NCI-H1436 (cell line): ENCODE measurements around the gene TRIP13.
"Not testable (repeated sequence)": the region's sequence is repeated elsewhere in the genome, so short reads cannot be mapped to it uniquely, and the experiment has no call there.

ENCODE experiments used
- DNase-seq: peaks from one replicate; lab custom pipeline; 2025; lab: John Stamatoyannopoulos, UW

TRIP13 gene, protein sequence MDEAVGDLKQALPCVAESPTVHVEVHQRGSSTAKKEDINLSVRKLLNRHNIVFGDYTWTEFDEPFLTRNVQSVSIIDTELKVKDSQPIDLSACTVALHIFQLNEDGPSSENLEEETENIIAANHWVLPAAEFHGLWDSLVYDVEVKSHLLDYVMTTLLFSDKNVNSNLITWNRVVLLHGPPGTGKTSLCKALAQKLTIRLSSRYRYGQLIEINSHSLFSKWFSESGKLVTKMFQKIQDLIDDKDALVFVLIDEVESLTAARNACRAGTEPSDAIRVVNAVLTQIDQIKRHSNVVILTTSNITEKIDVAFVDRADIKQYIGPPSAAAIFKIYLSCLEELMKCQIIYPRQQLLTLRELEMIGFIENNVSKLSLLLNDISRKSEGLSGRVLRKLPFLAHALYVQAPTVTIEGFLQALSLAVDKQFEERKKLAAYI

DNA sequence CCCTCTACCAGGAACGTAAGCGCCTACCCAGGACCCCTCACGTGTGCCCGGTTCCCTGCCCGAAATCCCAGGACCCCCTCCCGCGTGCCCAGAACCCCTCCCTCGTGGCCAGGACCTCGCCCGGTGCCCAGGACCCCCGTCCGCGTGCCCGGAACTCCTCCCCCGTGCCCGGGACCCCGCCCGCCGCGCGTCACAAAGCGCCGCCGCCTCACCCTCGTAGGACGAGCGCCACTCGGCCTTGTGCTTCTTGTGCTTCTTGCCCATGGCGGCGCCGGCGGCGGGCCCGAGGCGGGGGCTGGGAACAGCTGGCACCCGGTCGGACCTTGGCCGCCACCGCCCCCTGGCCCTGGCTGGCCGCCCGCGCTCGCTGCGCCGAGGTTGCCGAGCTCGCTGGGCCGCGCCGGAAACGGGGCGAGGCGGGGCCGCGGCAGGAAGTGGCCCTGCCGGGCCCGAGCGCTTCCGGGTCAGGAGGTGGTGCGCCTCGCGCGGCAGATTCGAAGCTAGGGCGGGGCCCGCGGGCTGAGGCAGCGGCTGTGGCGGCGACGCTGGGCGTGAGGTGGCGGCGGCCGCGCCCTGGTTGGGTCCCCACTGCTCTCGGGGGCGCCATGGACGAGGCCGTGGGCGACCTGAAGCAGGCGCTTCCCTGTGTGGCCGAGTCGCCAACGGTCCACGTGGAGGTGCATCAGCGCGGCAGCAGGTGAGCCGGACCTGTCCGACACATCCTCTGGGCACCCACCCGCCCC, at the start of gene TRIP13, which contains the start of gene BRD9:
TSS of gene TRIP13 (plus strand) at position 491 of the 743 bp plus-strand sequence. CDS start at position 606, 115 bp downstream.
TSS of gene BRD9 (minus strand) at position 408 of the 743 bp plus-strand sequence. CDS start at position 264, 144 bp downstream.
- peak; percentile 74 for DNase-seq

DNA sequence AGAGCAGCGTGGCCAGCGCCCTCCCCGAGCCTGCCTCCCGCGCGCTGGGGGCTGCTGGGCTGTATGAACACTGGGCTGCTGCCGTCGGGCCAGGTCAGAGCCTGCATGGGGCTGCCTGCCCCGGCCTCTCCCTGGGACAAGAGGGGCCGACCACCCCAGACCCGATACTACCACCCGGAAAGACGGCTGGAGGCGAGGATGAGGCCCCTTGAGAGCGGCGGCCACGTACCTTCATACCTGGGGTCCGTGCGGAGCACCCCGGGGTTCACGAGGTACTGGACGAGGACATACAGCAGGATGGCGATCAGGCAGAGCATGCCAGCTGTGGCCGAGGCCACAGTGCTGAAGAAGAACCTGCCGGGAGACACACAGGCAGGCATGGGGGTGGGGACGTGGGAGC, 49.3 kb upstream of the TRIP13 start:
- DNase-seq: not testable (repeated sequence)

DNA sequence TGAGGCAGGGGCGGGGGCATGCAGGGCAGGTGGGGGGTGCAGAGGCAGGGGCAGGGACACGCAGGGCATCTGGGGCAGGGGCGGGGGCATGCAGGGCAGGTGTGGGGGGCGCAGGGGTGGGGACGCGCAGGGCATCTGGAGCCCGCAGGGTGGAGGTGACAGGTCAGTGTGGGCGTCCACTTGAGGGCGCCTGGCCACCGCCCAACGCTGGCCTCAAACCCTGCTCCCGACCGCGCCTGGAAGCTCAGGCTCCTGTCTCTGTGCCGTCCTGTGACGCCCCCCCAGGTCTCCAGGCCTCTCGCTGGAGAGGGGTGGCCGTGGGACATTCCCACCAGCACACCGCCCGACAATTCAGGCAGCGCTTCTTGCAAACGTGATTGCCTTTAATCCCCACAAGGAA, 48.8 kb upstream of the TRIP13 start:
- DNase-seq: not testable (repeated sequence)

DNA sequence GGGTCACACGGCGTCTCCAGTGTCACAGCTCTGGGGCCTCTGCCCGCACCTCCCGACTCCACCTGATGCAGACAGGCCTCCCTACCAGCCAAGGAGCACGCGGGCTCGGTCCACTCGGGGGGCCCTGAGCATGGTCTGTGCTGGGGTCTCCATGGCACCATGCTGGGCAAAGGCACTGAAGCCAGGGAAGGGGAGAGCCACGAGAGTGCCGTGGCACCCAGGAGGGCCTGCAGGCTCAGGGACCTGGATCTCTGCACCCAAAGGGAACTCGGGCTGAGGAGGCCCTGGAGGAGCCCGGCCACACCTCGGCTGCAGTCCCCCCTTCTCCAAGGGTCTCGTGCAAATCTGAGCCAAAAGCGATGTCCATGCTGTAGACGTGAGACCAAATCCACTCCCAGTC, 48.3 kb upstream of the TRIP13 start:
- DNase-seq: not testable (repeated sequence)

DNA sequence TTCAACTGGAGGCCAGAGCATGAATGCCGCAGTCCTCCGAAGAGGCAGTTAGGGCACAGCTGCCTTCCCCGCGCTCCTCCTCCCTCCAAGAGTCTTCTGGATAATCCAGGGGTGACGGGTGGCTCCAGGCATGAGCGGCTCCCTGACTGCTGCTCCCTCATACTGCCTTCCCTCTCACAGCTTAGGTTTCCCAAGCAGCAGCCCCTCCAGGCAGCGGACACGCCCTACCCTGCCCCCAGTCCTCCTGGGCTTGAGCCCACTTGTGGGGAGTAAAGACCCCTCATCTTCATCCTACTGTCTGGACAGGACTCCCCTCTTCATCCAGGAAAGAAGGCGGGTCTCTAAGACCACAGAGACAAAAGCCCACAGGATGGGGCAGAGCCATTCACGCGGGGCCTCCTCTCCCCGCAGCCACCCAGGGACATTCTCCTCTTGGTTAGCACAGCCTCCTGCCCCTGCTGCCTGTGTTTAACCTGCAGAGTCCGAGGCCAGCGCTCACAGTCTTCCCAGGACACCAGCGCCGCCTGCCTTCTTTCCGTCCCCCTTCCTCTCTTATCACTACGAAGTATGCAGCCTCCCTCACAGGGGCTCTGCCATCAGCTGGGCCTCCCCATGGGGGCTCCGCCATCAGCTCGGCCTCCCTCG, 47.5 kb upstream of the TRIP13 start:
- DNase-seq: not testable (repeated sequence)

DNA sequence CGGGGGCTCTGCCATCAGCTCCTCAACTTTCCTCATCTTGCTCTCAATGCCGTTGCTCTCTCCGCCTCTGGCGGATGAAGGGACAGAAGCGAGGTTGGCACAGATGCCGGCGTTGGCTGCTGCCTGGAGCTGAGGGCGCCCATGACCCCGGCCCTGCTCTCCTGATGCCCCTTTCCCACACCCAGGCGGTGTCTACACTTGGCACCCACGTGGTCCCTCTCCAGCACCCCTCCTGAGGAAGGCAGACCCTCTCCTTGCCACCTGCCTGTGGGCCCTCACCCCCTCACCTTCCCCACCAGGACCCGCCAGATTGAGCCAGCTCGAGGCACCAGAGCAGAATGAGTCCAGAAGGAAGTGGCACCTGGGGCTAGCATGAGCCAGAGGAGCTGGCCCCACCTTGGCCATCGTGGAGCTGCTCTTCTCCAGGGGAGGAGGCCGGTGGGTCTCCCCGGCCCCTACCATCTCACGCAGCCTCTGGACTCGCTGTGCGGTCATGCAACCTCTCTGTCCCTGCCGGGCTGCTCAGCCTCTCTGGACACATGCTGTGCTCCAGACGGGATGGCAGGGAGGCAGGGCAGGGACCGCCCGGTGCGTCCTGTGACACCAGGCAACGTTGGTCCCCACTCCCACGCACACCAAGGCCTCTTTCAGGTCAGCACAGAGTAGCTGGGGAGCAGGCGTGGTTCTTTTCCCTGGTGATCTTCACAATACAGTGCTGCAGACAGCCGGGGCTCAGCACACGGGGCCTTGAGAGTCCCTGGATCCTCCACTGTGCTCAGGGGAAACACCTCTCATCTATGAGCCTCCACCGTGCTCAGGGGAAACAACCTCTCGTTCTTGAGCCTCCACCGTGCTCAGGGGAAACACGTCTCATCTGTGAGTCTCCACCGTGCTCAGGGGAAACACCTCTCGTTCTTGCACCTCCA, 46.7 kb upstream of the TRIP13 start:
- DNase-seq: not testable (repeated sequence)

DNA sequence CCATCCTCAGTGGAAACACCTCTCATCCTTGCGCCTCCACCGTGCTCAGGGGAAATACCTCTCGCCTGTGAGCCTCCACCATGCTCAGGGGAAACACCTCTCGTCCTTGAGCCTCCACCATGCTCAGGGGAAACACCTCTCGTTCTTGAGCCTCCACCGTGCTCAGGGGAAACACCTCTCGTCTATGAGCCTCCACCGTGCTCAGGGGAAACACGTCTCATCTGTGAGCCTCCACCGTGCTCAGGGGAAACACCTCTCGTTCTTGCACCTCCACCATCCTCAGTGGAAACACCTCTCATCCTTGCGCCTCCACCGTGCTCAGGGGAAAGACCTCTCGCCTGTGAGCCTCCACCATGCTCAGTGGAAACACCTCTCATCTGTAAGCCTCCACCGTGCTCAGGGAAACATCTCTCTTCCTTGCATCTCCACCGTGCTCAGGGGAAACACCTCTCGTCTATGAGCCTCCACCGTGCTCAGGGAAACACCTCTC, 46.0 kb upstream of the TRIP13 start:
- not testable (repeated sequence) for DNase-seq

DNA sequence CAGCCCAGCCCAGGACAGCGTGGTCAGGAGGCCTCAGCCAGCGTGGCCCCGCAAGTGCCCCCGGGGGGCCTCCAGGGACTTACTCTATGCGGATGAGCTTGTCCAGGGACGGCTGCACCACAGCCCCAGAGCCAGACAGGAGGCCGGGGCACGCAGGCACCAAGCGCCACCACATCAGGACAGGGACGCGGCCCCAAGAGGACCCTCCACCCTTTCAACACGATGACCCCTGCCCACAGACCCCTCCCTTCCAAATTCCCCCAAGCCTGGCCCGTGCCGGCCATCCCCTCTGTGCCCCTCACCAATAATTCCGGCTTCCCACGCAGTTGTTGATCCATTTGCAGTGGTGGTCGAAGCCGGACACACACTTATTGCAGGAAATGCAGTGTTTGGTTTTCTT, 45.5 kb upstream of the TRIP13 start:
- DNase-seq: not testable (repeated sequence)

DNA sequence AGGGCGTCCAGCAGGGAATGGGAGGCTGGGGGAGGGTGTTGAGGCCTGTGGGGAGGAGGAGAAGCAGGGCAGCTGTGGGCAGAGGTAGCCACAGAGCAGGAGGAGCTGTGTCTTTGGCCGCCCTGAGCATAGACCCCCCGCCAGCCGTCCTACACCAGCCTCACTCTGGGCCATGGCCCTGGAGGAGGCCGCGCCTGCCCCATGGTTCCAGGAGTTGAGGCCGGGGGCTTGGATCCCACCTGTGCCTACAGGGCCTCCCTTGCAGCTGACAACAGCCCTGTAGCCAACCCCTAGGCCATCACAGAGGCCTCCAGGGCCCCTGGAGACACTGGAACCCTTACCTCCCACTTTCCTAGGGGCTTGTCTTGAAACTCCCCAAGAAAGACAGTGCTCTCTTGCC, 44.9 kb upstream of the TRIP13 start:
- DNase-seq: not testable (repeated sequence)

DNA sequence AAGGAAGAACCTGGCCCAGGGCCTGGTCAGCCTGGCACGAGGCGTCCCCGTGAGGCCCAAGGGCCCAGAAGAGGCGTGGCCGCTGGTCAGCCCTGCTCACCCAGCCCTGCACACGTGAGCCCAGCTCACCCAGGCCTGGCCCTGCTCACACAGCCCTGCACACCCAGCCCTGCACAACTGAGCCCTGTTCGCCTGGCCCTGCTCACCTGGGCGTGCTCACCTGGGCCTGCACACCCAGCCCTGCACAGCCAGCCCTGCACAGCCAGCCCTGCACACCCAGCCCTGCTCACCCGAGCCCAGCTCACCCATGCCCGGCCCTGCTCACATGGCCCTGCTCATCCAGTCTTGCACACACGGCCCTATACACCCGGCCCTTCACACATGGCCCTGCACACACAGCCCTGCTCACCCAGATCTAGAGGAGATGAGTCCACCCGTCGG, 44.0 kb upstream of the TRIP13 start:
- DNase-seq: no peak

DNA sequence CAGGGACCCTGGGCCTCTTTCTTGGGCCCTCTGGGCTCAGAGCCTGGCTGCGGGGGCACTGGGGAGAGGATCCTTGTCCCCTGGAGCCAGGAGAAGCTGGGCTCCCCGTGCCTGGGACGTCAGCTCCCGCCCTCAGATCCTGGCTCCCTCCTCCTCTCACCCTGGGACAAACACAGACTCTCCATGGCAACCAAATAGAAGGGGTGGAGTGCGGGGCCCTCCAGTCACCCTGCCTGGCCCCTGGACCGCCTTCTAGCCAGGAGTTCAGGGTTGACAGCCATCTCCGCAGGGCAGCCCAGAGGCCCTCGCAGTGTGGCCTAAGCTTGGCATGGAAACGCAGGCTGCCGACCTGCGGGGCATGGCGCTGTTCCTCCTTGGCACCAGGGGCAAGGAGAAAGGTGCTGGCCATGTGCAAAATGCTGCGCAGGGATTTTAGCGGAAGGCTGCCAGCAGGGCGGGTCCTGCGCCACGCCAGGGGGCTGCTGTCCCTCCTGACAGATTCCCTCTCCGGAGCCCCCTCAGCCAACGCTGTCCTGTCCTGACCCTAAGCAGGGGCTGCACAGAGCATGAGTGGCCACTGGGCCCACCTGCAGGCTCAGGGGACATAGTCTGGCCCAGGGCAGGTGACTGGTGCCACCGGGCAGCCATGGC, 42.9 kb upstream of the TRIP13 start:
- DNase-seq: no peak

DNA sequence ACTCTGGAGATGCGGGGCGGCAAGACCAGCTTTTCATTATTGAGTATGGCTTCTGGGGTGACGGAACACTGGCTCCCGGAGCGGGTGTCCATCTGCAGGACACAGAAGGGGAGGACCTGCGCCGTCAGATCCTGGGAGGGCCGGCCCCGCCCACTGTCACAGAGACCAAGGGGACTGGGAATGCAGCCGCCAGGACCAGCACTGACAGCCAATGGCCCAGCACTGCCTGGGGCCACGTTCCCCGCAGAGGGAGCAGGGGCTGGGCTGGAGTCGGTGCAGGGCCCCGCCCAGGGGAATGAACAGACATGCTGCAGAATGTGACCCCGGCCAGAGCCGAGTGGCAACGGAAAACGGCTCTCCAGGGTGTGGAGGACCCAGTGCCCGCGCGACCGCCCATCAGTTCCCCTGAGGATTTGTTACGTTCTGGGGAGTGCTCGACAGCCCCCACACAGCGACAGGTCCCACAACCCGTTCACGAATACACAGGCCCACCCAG, 42.1 kb upstream of the TRIP13 start, which contains the start of gene ZDHHC11:
TSS of gene ZDHHC11 (minus strand) at position 476 of the 496 bp plus-strand sequence. CDS start at position 92, 384 bp downstream.
- peak; percentile 1 for DNase-seq

DNA sequence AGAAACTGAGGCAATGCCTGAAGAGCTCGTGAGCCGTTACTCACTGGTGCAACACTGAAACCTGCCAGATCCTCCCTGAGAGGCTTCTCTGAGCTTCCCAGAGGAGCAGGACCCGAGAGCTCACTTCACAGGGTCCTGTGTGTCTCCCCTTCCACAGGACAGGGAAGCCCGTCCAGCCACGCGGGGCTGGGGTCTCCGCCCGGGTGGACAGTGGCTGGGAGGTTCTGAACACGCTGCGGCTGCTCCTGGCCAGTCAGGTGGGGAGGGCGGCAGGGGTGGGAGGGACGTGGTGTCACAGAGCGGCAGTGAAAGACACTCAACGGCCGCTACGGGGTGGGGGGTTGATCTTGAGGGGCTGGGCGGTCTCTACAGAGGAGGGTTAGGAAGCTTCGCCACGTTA, 41.6 kb upstream of the TRIP13 start:
- DNase-seq: no peak

DNA sequence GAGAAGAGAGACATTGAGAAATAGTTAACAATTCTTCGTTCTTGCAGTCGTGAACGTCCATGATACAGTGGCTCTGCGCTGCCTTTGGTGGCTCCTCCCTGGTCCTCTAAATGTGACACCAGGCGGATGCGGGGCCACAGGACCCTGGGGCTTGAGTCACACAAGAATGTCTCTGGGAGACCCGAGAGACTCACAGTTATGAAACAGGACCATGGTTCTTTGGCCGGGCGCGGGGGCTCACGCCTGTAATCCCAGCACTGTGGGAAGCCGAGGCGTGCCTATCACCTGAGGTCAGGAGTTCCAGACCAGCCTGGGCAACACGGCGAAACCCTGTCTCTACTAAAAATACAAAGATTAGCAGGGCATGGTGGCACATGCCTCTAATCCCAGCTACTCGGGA, 41.1 kb upstream of the TRIP13 start:
- no peak for DNase-seq

DNA sequence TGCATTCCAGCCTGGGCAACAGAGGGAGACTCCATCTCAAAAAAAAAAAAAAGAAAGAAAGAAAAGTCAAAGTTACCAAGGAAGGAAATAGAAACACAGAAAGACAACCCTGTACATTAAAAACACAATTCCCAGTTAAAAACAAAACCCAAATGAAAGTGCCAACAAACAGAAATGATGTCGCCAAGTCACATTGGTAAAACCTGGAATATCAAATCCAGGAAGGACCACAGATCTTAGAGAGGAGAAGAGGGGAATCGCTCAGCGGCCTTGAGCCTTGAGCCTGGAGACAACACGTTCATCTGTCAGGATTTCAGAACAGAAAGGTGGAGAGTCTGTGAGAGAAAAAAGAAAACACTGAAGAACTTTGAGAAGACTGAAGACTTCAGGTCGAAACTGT, 40.7 kb upstream of the TRIP13 start:
- no peak for DNase-seq

DNA sequence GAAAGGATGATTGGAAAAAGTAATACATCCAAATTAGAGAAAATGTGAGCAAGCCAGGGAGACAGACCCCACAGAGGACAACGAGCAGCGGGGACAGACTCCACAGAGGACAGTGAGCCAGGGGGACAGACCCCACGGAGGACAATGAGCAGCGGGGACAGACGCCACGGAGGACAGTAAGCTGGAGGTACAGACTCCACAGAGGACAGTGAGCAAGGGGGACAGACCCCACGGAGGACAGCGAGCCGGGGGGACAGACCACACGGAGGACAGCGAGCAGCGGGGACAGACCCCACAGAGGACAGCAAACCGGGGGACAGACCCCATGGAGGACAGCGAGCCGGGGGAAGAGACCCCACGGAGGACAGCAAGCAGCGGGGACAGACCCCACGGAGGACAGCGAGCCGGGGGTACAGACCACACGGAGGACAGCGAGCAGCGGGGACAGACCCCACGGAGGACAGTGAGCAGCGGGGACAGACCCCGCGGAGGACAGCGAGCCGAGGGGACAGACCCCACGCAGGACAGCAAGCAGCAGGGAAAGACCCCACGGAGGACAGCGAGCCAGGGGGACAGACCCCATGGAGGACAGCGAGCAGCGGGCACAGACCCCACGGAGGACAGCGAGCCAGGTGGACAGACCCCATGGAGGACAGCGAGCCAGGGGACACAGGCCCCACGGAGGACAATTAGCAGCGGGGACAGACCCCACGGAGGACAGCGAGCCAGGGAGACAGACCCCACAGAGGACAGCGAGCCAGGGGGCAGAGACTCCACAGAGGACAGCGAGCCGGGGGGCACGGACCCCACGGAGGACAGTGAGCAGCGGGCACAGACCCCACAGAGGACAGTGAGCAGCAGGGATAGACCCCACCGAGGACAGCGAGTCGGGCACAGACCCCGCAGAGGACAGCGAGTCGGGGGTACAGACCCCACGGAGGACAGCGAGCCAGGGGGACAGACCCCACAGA, 40.0 kb upstream of the TRIP13 start:
- DNase-seq: no peak

DNA sequence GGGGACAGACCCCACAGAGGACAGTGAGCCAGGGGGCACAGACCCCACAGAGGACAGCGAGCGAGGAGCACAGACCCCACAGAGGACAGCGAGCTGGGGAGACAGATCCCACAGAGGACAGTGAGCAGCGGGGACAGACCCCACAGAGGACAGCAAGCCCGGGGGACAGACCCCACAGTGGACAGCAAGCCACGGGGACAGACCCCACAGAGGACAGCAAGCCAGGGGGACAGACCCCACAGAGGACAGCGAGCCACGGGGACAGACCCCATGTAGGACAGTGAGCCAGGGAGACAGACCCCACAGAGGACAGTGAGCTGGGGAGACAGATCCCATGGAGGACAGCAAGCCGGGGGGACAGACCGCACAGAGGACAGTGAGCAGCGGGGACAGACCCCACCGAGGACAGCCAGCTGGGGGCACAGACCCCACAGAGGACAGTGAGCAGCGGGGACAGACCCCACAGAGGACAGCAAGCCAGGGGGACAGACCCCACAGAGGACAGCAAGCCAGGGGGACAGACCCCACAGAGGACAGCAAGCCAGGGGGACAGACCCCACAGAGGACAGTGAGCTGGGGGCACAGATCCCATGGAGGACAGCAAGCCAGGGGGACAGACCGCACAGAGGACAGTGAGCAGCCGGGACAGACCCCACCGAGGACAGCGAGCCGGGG, 39.1 kb upstream of the TRIP13 start:
- not testable (repeated sequence) for DNase-seq

DNA sequence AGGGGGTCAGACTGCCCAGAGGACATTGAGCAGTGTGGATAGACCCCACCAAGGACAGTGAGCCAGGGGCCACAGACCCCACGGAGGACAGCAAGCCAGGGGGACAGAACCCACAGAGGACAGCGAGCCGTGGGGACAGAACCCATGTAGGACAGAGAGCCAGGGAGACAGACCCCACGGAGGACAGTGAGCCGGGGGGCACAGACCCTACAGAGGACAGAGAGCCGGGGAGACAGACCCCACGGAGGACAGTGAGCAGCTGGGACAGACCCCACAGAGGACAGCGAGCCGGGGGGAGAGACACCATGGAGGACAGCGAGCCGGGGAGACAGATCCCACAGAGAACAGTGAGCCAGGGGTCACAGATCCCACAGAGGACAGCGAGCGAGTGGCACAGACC, 38.5 kb upstream of the TRIP13 start:
- no peak for DNase-seq
